ENCODE results near the gene SECTM1. TPM values are rescaled to one million over a fixed set of nuclear protein-coding genes. Genes with fewer than 3 reads are reported as not detected.

SECTM1 gene
- total and polyA plus RNA-seq, 2 experiments from 2014 or later = 0.21 to 1.3 TPM

DNA sequence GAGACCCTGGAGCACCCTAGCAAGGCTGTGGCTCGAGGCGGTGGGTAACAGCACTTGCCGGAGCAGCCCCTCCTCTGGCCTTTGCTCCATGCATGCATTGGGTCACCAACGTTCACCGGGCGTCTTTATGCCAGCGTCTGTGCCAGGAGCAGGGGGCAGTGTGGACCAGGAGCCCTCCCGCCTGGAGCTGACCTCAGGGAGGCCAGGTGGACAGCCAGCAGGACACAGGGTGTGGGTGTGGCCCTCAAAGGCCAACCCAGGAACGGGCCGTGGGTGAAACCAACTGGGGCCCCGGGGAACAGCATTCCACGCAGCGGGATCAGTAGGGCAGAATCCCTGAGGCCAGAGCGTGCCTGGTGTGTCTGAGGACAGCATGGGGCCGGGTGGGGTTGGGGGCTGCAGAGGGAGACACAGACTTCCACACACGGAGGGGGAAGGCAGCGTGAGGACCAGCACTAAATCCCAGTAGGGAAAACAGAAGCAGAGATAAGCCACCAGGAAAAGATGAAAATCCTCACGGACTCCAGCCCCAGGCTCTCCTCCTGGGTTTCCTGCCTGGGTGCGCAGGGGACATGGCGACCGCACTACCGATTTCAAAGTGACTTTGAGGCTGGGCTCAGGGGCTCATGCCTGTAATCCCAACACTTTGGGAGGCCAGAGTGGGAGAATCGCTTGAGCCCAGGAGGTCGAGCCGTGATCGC is 13.3 kb downstream of the SECTM1 start (continued):
- TF ChIP-seq, protein P1, sequence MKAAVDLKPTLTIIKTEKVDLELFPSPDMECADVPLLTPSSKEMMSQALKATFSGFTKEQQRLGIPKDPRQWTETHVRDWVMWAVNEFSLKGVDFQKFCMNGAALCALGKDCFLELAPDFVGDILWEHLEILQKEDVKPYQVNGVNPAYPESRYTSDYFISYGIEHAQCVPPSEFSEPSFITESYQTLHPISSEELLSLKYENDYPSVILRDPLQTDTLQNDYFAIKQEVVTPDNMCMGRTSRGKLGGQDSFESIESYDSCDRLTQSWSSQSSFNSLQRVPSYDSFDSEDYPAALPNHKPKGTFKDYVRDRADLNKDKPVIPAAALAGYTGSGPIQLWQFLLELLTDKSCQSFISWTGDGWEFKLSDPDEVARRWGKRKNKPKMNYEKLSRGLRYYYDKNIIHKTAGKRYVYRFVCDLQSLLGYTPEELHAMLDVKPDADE (IDR thresholded peaks at IDR 0.05) = no peak
- no peak for TF ChIP-seq CREB1 (CRISPR knock-in tag; IDR thresholded peaks at IDR 0.05; ENCODE audit: low read depth)
- no peak for TF ChIP-seq EZH2phosphoT487 (IDR thresholded peaks at IDR 0.05; ENCODE audit: unreplicated experiment)
- TF ChIP-seq STAT1 (IDR thresholded peaks at IDR 0.05; ENCODE audit: unreplicated experiment) = no peak
- TF ChIP-seq POLR2AphosphoS5 (IDR thresholded peaks at IDR 0.05; ENCODE audit: low read depth) = no peak
- TF ChIP-seq, protein P2, sequence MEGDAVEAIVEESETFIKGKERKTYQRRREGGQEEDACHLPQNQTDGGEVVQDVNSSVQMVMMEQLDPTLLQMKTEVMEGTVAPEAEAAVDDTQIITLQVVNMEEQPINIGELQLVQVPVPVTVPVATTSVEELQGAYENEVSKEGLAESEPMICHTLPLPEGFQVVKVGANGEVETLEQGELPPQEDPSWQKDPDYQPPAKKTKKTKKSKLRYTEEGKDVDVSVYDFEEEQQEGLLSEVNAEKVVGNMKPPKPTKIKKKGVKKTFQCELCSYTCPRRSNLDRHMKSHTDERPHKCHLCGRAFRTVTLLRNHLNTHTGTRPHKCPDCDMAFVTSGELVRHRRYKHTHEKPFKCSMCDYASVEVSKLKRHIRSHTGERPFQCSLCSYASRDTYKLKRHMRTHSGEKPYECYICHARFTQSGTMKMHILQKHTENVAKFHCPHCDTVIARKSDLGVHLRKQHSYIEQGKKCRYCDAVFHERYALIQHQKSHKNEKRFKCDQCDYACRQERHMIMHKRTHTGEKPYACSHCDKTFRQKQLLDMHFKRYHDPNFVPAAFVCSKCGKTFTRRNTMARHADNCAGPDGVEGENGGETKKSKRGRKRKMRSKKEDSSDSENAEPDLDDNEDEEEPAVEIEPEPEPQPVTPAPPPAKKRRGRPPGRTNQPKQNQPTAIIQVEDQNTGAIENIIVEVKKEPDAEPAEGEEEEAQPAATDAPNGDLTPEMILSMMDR (conservative IDR thresholded peaks at IDR 0.05; ENCODE audit: low read depth in 2 of 2) = no peak
- no peak for TF ChIP-seq JUNB (IDR thresholded peaks at IDR 0.05; ENCODE audit: unreplicated experiment)
- TF ChIP-seq NANOG (IDR thresholded peaks at IDR 0.05; ENCODE audit: borderline replicate concordance) = no peak

DNA sequence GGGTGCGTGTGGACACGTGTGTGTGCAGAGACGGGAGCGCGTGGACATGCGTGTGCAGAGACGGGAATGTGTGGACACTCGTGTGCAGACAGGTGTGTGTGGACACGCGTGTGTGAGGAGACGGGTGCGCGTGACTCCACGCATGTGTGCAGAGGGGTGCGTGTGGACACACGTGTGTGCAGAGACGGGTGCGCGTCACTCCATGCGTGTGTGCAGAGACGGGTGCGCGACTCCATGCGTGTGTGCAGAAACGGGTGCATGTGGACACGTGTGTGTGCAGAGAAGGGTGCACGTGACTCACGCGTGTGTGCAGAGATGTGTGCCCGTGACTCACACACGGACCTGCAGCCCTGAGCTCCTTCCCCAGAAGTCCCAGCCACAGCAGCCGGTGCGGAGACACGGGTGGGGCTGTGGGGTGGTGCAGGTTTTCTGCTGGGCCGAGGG is 13.9 kb downstream of the SECTM1 start:
- no peak for DNase-seq (ENCODE audit: low spot score)
- Mint-ChIP-seq H3K27me3 (ENCODE audit: insufficient read depth, low read depth, poor library complexity) (peaks cover 12% of the 10 kb centered on the region), H3K4me1 (peaks cover 9% of the 10 kb centered on the region; the same call in 2 of the 3 replicates), H3K4me3 (no peak overlapping the region), H3K27ac (no peak overlapping the region), H3K9me3 (no peaks in the 10 kb centered on the region), H3K36me3 (ENCODE audit: low read depth) (no peaks in the 10 kb centered on the region)
- no peaks in the 10 kb centered on the region for H3K36me3 ChIP-seq (ENCODE audit: insufficient read depth)
- H4K20me1 ChIP-seq (replicated peaks; ENCODE audit: insufficient read depth) = no peaks in the 10 kb centered on the region
- no peak overlapping the region for H3K4me3 ChIP-seq
- no peak overlapping the region for H3K27ac ChIP-seq (ENCODE audit: low read depth)
- H3K9me2 ChIP-seq (ENCODE audit: insufficient read depth) = no peaks in the 10 kb centered on the region
- H3F3A ChIP-seq (replicated peaks; ENCODE audit: low read depth) = peaks cover 14% of the 10 kb centered on the region
- TF ChIP-seq, protein P1 (IDR thresholded peaks at IDR 0.05) = no peak
- TF ChIP-seq ZNF114 (CRISPR knock-in tag; IDR thresholded peaks at IDR 0.05) (no peak), STAT1 (IDR thresholded peaks at IDR 0.05; ENCODE audit: unreplicated experiment) (no peak)
- TF ChIP-seq, protein P3, sequence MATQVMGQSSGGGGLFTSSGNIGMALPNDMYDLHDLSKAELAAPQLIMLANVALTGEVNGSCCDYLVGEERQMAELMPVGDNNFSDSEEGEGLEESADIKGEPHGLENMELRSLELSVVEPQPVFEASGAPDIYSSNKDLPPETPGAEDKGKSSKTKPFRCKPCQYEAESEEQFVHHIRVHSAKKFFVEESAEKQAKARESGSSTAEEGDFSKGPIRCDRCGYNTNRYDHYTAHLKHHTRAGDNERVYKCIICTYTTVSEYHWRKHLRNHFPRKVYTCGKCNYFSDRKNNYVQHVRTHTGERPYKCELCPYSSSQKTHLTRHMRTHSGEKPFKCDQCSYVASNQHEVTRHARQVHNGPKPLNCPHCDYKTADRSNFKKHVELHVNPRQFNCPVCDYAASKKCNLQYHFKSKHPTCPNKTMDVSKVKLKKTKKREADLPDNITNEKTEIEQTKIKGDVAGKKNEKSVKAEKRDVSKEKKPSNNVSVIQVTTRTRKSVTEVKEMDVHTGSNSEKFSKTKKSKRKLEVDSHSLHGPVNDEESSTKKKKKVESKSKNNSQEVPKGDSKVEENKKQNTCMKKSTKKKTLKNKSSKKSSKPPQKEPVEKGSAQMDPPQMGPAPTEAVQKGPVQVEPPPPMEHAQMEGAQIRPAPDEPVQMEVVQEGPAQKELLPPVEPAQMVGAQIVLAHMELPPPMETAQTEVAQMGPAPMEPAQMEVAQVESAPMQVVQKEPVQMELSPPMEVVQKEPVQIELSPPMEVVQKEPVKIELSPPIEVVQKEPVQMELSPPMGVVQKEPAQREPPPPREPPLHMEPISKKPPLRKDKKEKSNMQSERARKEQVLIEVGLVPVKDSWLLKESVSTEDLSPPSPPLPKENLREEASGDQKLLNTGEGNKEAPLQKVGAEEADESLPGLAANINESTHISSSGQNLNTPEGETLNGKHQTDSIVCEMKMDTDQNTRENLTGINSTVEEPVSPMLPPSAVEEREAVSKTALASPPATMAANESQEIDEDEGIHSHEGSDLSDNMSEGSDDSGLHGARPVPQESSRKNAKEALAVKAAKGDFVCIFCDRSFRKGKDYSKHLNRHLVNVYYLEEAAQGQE (IDR thresholded peaks at IDR 0.05; ENCODE audit: unreplicated experiment) = no peak
- H3K27me3 ChIP-seq (ENCODE audit: insufficient read depth) = no peaks in the 10 kb centered on the region
- no peaks in the 10 kb centered on the region for H3K4me1 ChIP-seq (ENCODE audit: insufficient read depth)
- no peak overlapping the region for H3K4me2 ChIP-seq
- no peak for ATAC-seq
- no peaks in the 10 kb centered on the region for H3K79me2 ChIP-seq (replicated peaks; ENCODE audit: insufficient read depth)
- no peak overlapping the region for H2AFZ ChIP-seq
